H1 (cell line): ENCODE measurements around the gene ABCD1. TPM values are rescaled to one million over a fixed set of nuclear protein-coding genes. Genes with fewer than 3 reads are reported as not detected.

ENCODE experiments used
- FOSL1 ChIP-seq: IDR thresholded peaks from 2 replicates; pipeline ENCODE4 v1.6.1; 2011; ENCODE audit warnings: mild to moderate bottlenecking, low read depth, low read length, moderate library complexity; ENCODE audit not compliant: insufficient read depth
- JUN ChIP-seq: IDR thresholded peaks from 2 replicates; pipeline ENCODE4 v1.6.1; 2011; ENCODE audit warnings: low read depth, mild to moderate bottlenecking, improper control_type of control experiment, low read length
- NRF1 ChIP-seq: IDR thresholded peaks from 2 replicates; pipeline ENCODE4 v1.6.1; 2011; ENCODE audit warnings: mild to moderate bottlenecking, low read depth, low read length, improper control_type of control experiment
- RNF2 ChIP-seq: fragments of 200-900, 300-1000 bp; sonication (generic); IDR thresholded peaks from 2 replicates; pipeline ENCODE4 v1.7.1; 2016; ENCODE audit warnings: borderline replicate concordance, low read depth, mild to moderate bottlenecking, antibody characterized with exemption, low read length; ENCODE audit not compliant: poor library complexity, severe bottlenecking; ENCODE audit errors: missing control alignments
- polyA plus RNA-seq, 7 experiments: library from polyadenylated mRNA; depleted of rRNA in 3 of 7; stranded (reverse) in 5 of 7; unstranded in 2 of 7; fragments of >200 nt in 5 of 7; fragments of 200-250 nt in 2 of 7; gene quantifications; 1 replicate in 5 of 7; 2 replicates in 1 of 7; 4 replicates in 1 of 7; pipeline versions ENCODE4 v1.2.1 to v1.2.3, GENCODE V29; 2011 to 2013; ENCODE audit warnings: missing spikeins in 2 of 7, mixed read lengths in 2 of 7
- total RNA-seq: library from RNA; stranded (reverse); fragmentation: NEBNext Ultra II Directional; extraction: Animal tissue kit (Norgen Biotek cat#: 25700); gene quantifications from 2 replicates; pipeline ENCODE4 v1.2.1, GENCODE V29; 2021

ABCD1 gene
- total and polyA plus RNA-seq, 2 of the 8 experiments (the other 6 are each of a cell fraction or from before 2014, with no cell fraction given), result 3.1 to 6.6 TPM

DNA sequence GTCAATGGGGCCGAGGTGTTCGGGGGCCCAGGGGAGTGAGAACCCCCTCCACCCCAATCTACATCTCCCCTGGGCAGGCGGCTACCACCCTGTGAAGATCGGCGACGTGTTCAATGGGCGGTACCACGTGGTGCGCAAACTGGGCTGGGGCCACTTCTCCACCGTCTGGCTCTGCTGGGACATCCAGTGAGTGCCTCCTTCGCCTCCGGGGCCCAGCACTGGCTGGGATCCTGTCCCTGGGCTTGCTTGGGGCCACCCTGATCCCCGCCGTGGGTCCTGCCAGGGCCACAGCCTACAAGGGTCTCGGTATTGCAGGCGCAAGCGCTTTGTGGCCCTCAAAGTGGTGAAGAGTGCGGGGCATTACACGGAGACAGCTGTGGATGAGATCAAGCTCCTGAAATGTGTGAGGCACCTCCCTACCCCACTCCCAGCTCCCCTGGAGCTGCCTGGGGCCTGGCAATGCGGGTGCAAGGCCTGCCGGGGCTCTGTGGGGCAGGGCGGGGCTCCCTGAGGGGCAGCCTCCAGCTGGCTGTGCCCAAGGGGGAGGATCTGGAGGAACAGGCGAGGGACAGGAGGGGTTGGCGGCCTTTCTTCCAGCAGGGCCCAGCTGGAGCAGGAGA, 56.9 kb downstream of the ABCD1 start (continued):
- TF ChIP-seq JUN (no peak), NRF1 (no peak), RNF2 (no peak), FOSL1 (no peak)
